ENCODE data around the gene ST3GAL5. TPM values are rescaled to one million over a fixed set of nuclear protein-coding genes. Genes with fewer than 3 reads are reported as not detected.

The ST3GAL5 gene
- total and polyA plus RNA-seq, 2 donors (not counting 1 experiment from before 2014, with no cell fraction given), result 42.6 to 94.3 TPM

DNA sequence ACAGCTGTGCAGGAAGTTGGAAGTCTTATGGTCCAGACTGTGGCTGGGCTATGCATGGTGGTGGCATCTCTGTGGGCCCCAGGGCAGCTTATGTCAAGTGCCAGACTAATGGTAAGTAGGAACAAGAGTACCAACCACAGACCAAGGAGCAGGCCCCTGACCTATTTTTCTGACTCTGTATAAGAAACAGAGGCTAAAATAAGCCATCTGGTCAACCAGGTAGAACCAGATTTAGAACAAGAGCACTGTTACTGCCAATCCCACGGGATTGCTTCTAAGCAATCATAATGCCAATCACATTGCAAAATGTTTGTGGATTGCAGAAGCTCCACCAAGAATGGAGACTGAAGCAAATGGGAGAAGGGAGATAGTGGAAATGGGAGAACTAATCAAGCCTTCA, 11.1 kb upstream of the ST3GAL5 start:
- intact Hi-C loops (cut with micrococcal nuclease), result no loop called here
- Histone ChIP-seq H3K27ac (ENCODE audit: low read length in 2 of 2) (no peak overlapping the region), H3K4me3 (ENCODE audit: control extremely low read depth in 1 of 5, extremely low read depth in 1 of 5, insufficient read depth in 1 of 5, low read depth in 2 of 5, low read length in 4 of 5) (no peak overlapping the region), H3K4me1 (ENCODE audit: control insufficient read depth in 2 of 2, insufficient read depth in 2 of 2, low read length in 2 of 2) (no peaks in the 10 kb centered on the region), H4K20me1 (ENCODE audit: control insufficient read depth, insufficient read depth, low read length, poor library complexity, severe bottlenecking) (no peaks in the 10 kb centered on the region), H3K9ac (ENCODE audit: low read length) (no peak overlapping the region), H3K36me3 (replicated peaks in 1 of 2; ENCODE audit: control extremely low read depth in 1 of 2, control insufficient read depth in 1 of 2, extremely low read depth in 1 of 2, insufficient read depth in 2 of 2, low read length in 1 of 2) (peaks cover 0 to 9% of the 10 kb centered on the region in 2 experiments), H3K4me2 (replicated peaks; ENCODE audit: low read depth, low read length, poor library complexity, severe bottlenecking) (no peak overlapping the region), H3K27me3 (replicated peaks in 1 of 4; ENCODE audit: control extremely low read depth in 1 of 4, control insufficient read depth in 3 of 4, insufficient read depth in 4 of 4, low read length in 3 of 4) (no peaks in the 10 kb centered on the region), H3K79me2 (ENCODE audit: control insufficient read depth, insufficient read depth, low read length) (peaks cover 5% of the 10 kb centered on the region), H2AFZ (ENCODE audit: insufficient read depth, low read depth, low read length, poor library complexity, severe bottlenecking) (no peak overlapping the region), H3K9me3 (ENCODE audit: control extremely low read depth in 1 of 3, control insufficient read depth in 2 of 3, insufficient read depth in 1 of 3, low read length in 2 of 3) (peaks cover 0 to 11% (median 9%) of the 10 kb centered on the region in 3 donors)
- H3K4me3 Mint-ChIP-seq, result no peak overlapping the region
- H3K4me1 Mint-ChIP-seq, result peaks cover 8% of the 10 kb centered on the region
- H3K9me3 Mint-ChIP-seq (ENCODE audit: insufficient read depth), result no peaks in the 10 kb centered on the region
- TF ChIP-seq, protein P1, sequence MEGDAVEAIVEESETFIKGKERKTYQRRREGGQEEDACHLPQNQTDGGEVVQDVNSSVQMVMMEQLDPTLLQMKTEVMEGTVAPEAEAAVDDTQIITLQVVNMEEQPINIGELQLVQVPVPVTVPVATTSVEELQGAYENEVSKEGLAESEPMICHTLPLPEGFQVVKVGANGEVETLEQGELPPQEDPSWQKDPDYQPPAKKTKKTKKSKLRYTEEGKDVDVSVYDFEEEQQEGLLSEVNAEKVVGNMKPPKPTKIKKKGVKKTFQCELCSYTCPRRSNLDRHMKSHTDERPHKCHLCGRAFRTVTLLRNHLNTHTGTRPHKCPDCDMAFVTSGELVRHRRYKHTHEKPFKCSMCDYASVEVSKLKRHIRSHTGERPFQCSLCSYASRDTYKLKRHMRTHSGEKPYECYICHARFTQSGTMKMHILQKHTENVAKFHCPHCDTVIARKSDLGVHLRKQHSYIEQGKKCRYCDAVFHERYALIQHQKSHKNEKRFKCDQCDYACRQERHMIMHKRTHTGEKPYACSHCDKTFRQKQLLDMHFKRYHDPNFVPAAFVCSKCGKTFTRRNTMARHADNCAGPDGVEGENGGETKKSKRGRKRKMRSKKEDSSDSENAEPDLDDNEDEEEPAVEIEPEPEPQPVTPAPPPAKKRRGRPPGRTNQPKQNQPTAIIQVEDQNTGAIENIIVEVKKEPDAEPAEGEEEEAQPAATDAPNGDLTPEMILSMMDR (IDR thresholded peaks at IDR 0.05), result no peak
- no peak for TF ChIP-seq EZH2 (IDR thresholded peaks at IDR 0.05; ENCODE audit: borderline replicate concordance, insufficient read depth, low read depth, low read length, poor library complexity, severe bottlenecking)
- no peak for DNase-seq
- ATAC-seq (ENCODE audit: low read depth), result no peak
- ChIA-PET POLR2A (no interaction called here), CTCF (interaction anchor here (0.7 to 2.3 kb wide), 6 partner anchors 10 to 181 kb away, joined by 3 to 7 read pairs (median 3); no protein-coding TSS in a partner anchor)
- WGBS (ENCODE audit: insufficient coverage), result no CpG with 5 or more reads among the region's 1 CpG
- H3K27ac Mint-ChIP-seq, result no peak overlapping the region
- no peaks in the 10 kb centered on the region for H3K27me3 Mint-ChIP-seq

GRCh38 chr2:85899284-85899683, 10.5 kb upstream of the ST3GAL5 start:
- no peak overlapping the region for H3K27ac ChIP-seq (ENCODE audit: low read length in 2 of 2)
- no peaks in the 10 kb centered on the region for H3K27me3 ChIP-seq (replicated peaks in 1 of 4; ENCODE audit: control extremely low read depth in 1 of 4, control insufficient read depth in 3 of 4, insufficient read depth in 4 of 4, low read length in 3 of 4)
- intact Hi-C loops (cut with micrococcal nuclease), result no loop called here
- no peak overlapping the region for H3K27ac Mint-ChIP-seq
- H2AFZ ChIP-seq (ENCODE audit: insufficient read depth, low read depth, low read length, poor library complexity, severe bottlenecking), result no peak overlapping the region
- no peak for TF ChIP-seq EZH2 (IDR thresholded peaks at IDR 0.05; ENCODE audit: borderline replicate concordance, insufficient read depth, low read depth, low read length, poor library complexity, severe bottlenecking)
- TF ChIP-seq, protein P1 (IDR thresholded peaks at IDR 0.05), result no peak
- H3K9ac ChIP-seq (ENCODE audit: low read length), result no peak overlapping the region
- H3K4me1 Mint-ChIP-seq, result peaks cover 13% of the 10 kb centered on the region
- peaks cover 0 to 6% of the 10 kb centered on the region in 2 experiments for H3K36me3 ChIP-seq (replicated peaks in 1 of 2; ENCODE audit: control extremely low read depth in 1 of 2, control insufficient read depth in 1 of 2, extremely low read depth in 1 of 2, insufficient read depth in 2 of 2, low read length in 1 of 2)
- H4K20me1 ChIP-seq (ENCODE audit: control insufficient read depth, insufficient read depth, low read length, poor library complexity, severe bottlenecking), result no peaks in the 10 kb centered on the region
- H3K27me3 Mint-ChIP-seq, result no peaks in the 10 kb centered on the region
- H3K9me3 Mint-ChIP-seq (ENCODE audit: insufficient read depth), result no peaks in the 10 kb centered on the region
- no CpG with 5 or more reads among the region's 1 CpG for WGBS (ENCODE audit: insufficient coverage)
- DNase-seq (no peak), ATAC-seq (ENCODE audit: low read depth) (no peak)
- H3K4me2 ChIP-seq (replicated peaks; ENCODE audit: low read depth, low read length, poor library complexity, severe bottlenecking), result no peak overlapping the region
- no peak overlapping the region for H3K4me3 Mint-ChIP-seq
- POLR2A ChIA-PET, result no interaction called here
- peaks cover 0 to 14% (median 11%) of the 10 kb centered on the region in 3 donors for H3K9me3 ChIP-seq (ENCODE audit: control extremely low read depth in 1 of 3, control insufficient read depth in 2 of 3, insufficient read depth in 1 of 3, low read length in 2 of 3)
- no peak overlapping the region for H3K4me3 ChIP-seq (ENCODE audit: control extremely low read depth in 1 of 5, extremely low read depth in 1 of 5, insufficient read depth in 1 of 5, low read depth in 2 of 5, low read length in 4 of 5)
- CTCF ChIA-PET, result interaction anchor here (0.9 to 2.3 kb wide), 5 partner anchors 10 to 181 kb away, joined by 3 to 7 read pairs (median 3); no protein-coding TSS in a partner anchor
- peaks cover 5% of the 10 kb centered on the region for H3K79me2 ChIP-seq (ENCODE audit: control insufficient read depth, insufficient read depth, low read length)
- no peaks in the 10 kb centered on the region for H3K4me1 ChIP-seq (ENCODE audit: control insufficient read depth in 2 of 2, insufficient read depth in 2 of 2, low read length in 2 of 2)

Data from B cell (primary cell).